IPS-15b (cell line): ENCODE data around the gene HERPUD1.
A peak's percentile ranks its signal among the peaks of the same experiment; 100 is the strongest.
"Not testable (repeated sequence)": the region's sequence is repeated elsewhere in the genome, so short reads cannot be mapped to it uniquely, and the experiment has no call there.

Experiments used
- H3K27me3 ChIP-seq: one replicate; pipeline ENCODE4 v1.6.1; 2013; ENCODE audit warnings: low read length; ENCODE audit not compliant: control insufficient read depth, insufficient read depth
- H3K36me3 ChIP-seq: one replicate; pipeline ENCODE4 v1.6.1; 2013; ENCODE audit warnings: low read length; ENCODE audit not compliant: control insufficient read depth, insufficient read depth
- H3K4me1 ChIP-seq: one replicate; pipeline ENCODE4 v1.6.1; 2013; ENCODE audit warnings: mild to moderate bottlenecking, low read length; ENCODE audit not compliant: control insufficient read depth, insufficient read depth
- H3K4me3 ChIP-seq: one replicate; pipeline ENCODE4 v1.5.1; 2013; ENCODE audit warnings: low read depth, low read length
- H3K9ac ChIP-seq: one replicate; pipeline ENCODE4 v1.6.1; 2013; ENCODE audit warnings: low read depth, mild to moderate bottlenecking, low read length
- H3K9me3 ChIP-seq: one replicate; pipeline ENCODE4 v1.6.1; 2013; ENCODE audit warnings: mild to moderate bottlenecking, low read length; ENCODE audit not compliant: control insufficient read depth, insufficient read depth

The HERPUD1 gene

GRCh38 chr16:56931892-56932720, at the start of gene HERPUD1:
Gene HERPUD1, plus strand, starts transcription at chr16:56932142. Its CDS starts 103 bp downstream, at chr16:56932245.
- peaks cover 8% of the 10 kb centered on the region for H3K4me1 ChIP-seq
- H3K9ac ChIP-seq: peak within 1 kb of the TSS; percentile 76
- no peaks in the 10 kb centered on the region for H3K9me3 ChIP-seq
- H3K36me3 ChIP-seq: peaks cover 7% of the 10 kb centered on the region
- H3K27me3 ChIP-seq: no peaks in the 10 kb centered on the region
- peak within 1 kb of the TSS; percentile 86 for H3K4me3 ChIP-seq

GRCh38 chr16:56883586-56883985, 48.4 kb upstream of the HERPUD1 start:
- Histone ChIP-seq H3K9ac (no peak overlapping the region), H3K4me1 (no peaks in the 10 kb centered on the region)

GRCh38 chr16:56884026-56884582, 47.8 kb upstream of the HERPUD1 start:
- no peaks in the 10 kb centered on the region for H3K27me3 ChIP-seq
- H3K9me3 ChIP-seq: peaks cover 10% of the 10 kb centered on the region
- H3K4me3 ChIP-seq: no peak overlapping the region
- no peak overlapping the region for H3K9ac ChIP-seq
- no peaks in the 10 kb centered on the region for H3K36me3 ChIP-seq
- no peaks in the 10 kb centered on the region for H3K4me1 ChIP-seq

More at GRCh38 chr16:56883586-56883985, 48.4 kb upstream of the HERPUD1 start:
- peaks cover 10% of the 10 kb centered on the region for H3K9me3 ChIP-seq
- H3K36me3 ChIP-seq: no peaks in the 10 kb centered on the region
- no peaks in the 10 kb centered on the region for H3K27me3 ChIP-seq
- H3K4me3 ChIP-seq: no peak overlapping the region

- H3K27me3 ChIP-seq, H3K4me3 ChIP-seq, H3K9ac ChIP-seq, H3K36me3 ChIP-seq, H3K4me1 ChIP-seq: not testable (repeated sequence)
- peaks cover 10% of the 10 kb centered on the region for H3K9me3 ChIP-seq
These were observed 47.0 kb upstream of the HERPUD1 start for GRCh38 chr16:56884929-56885328.

GRCh38 chr16:56885446-56886162, 46.3 kb upstream of the HERPUD1 start:
- Histone ChIP-seq H3K4me1 (no peaks in the 10 kb centered on the region), H3K4me3 (no peak overlapping the region), H3K36me3 (no peaks in the 10 kb centered on the region), H3K9me3 (peaks cover 10% of the 10 kb centered on the region), H3K9ac (no peak overlapping the region), H3K27me3 (no peaks in the 10 kb centered on the region)

- H3K4me3 ChIP-seq: no peak overlapping the region
- H3K4me1 ChIP-seq: no peaks in the 10 kb centered on the region
- no peaks in the 10 kb centered on the region for H3K36me3 ChIP-seq
- H3K9me3 ChIP-seq: peaks cover 10% of the 10 kb centered on the region
- H3K9ac ChIP-seq: no peak overlapping the region
- H3K27me3 ChIP-seq: no peaks in the 10 kb centered on the region
These were observed 45.6 kb upstream of the HERPUD1 start for GRCh38 chr16:56886296-56886695.

- H3K4me3 ChIP-seq: no peak overlapping the region
- no peak overlapping the region for H3K9ac ChIP-seq
- H3K4me1 ChIP-seq: no peaks in the 10 kb centered on the region
- H3K27me3 ChIP-seq: no peaks in the 10 kb centered on the region
- peaks cover 10% of the 10 kb centered on the region for H3K9me3 ChIP-seq
- no peaks in the 10 kb centered on the region for H3K36me3 ChIP-seq
These were observed 45.1 kb upstream of the HERPUD1 start for GRCh38 chr16:56886826-56887225.

- Histone ChIP-seq H3K9me3 (peaks cover 10% of the 10 kb centered on the region), H3K27me3 (no peaks in the 10 kb centered on the region), H3K4me1 (no peaks in the 10 kb centered on the region), H3K9ac (no peak overlapping the region), H3K36me3 (no peaks in the 10 kb centered on the region), H3K4me3 (no peak overlapping the region)
These were observed 43.1 kb upstream of the HERPUD1 start for GRCh38 chr16:56888806-56889205.

GRCh38 chr16:56889206-56889605, 42.7 kb upstream of the HERPUD1 start:
- H3K4me3 ChIP-seq: no peak overlapping the region
- H3K9ac ChIP-seq: no peak overlapping the region
- H3K4me1 ChIP-seq: no peaks in the 10 kb centered on the region
- H3K27me3 ChIP-seq: no peaks in the 10 kb centered on the region
- peaks cover 10% of the 10 kb centered on the region for H3K9me3 ChIP-seq
- H3K36me3 ChIP-seq: no peaks in the 10 kb centered on the region

GRCh38 chr16:56891685-56892084, 40.3 kb upstream of the HERPUD1 start:
- Histone ChIP-seq H3K9me3 (no peaks in the 10 kb centered on the region), H3K4me3 (no peak overlapping the region), H3K27me3 (no peaks in the 10 kb centered on the region), H3K4me1 (no peaks in the 10 kb centered on the region), H3K36me3 (no peaks in the 10 kb centered on the region), H3K9ac (no peak overlapping the region)

GRCh38 chr16:56892705-56893104, 39.2 kb upstream of the HERPUD1 start:
- H3K4me3 ChIP-seq: no peak overlapping the region
- H3K4me1 ChIP-seq: no peaks in the 10 kb centered on the region
- no peak overlapping the region for H3K9ac ChIP-seq
- no peaks in the 10 kb centered on the region for H3K9me3 ChIP-seq
- H3K27me3 ChIP-seq: no peaks in the 10 kb centered on the region
- no peaks in the 10 kb centered on the region for H3K36me3 ChIP-seq
